BLaER1 (cell line): ENCODE measurements around the gene ABCA6.
"Not testable (repeated sequence)": the region's sequence is repeated elsewhere in the genome, so short reads cannot be mapped to it uniquely, and the experiment has no call there.

Experiments used
- H3K27ac ChIP-seq: shearing (Covaris generic); formaldehyde crosslinking; 2 replicates; pipeline ENCODE4 v1.8.1; 2022
- H3K27me3 ChIP-seq: shearing (Covaris generic); formaldehyde crosslinking; 2 replicates; pipeline ENCODE4 v1.8.1; 2022
- H3K36me3 ChIP-seq: shearing (Covaris generic); formaldehyde crosslinking; 2 replicates; pipeline ENCODE4 v1.8.1; 2022
- H3K4me1 ChIP-seq: shearing (Covaris generic); formaldehyde crosslinking; 2 replicates; pipeline ENCODE4 v1.8.1; 2022
- H3K4me2 ChIP-seq: shearing (Covaris generic); formaldehyde crosslinking; 2 replicates; pipeline ENCODE4 v1.8.1; 2022
- H3K4me3 ChIP-seq: shearing (Covaris generic); formaldehyde crosslinking; 2 replicates; pipeline ENCODE4 v1.8.1; 2022
- H3K9ac ChIP-seq: shearing (Covaris generic); formaldehyde crosslinking; 2 replicates; pipeline ENCODE4 v1.8.1; 2022
- H3K9me3 ChIP-seq: shearing (Covaris generic); formaldehyde crosslinking; 2 replicates; pipeline ENCODE4 v1.8.1; 2022
- H4K20me1 ChIP-seq: shearing (Covaris generic); formaldehyde crosslinking; 2 replicates; pipeline ENCODE4 v1.8.1; 2022
- Cebpa-rat ChIP-seq: shearing (Covaris generic); IDR thresholded peaks from 2 replicates; pipeline ENCODE4 v1.8.1; 2022

Gene ABCA6

DNA sequence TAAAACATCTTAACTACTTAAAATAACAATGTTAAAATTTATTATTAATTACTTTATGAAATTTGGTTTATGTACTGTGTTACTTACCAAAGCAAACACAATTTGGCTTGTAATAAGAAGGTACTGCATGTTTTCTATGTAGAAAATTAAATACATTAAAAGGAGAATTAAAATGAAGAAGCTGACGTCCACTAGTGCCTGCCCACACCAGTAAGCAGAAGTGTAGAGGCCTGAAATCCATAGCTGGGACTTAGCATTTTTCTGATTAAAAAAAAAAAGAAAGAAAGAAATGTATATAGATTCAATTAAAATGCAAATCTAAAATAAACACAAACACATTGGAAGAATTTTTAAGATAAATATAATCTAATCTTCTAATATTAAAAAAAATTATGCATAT lies 45.2 kb downstream of the ABCA6 start:
- no peaks in the 10 kb centered on the region for H3K36me3 ChIP-seq
- no peaks in the 10 kb centered on the region for H3K4me1 ChIP-seq
- H3K27me3 ChIP-seq = no peaks in the 10 kb centered on the region
- H3K4me3 ChIP-seq = no peak overlapping the region
- no peaks in the 10 kb centered on the region for H3K9me3 ChIP-seq
- H3K4me2 ChIP-seq = no peak overlapping the region
- H3K27ac ChIP-seq = no peak overlapping the region
- no peaks in the 10 kb centered on the region for H4K20me1 ChIP-seq
- no peak overlapping the region for H3K9ac ChIP-seq
- no peak for TF ChIP-seq Cebpa-rat

DNA sequence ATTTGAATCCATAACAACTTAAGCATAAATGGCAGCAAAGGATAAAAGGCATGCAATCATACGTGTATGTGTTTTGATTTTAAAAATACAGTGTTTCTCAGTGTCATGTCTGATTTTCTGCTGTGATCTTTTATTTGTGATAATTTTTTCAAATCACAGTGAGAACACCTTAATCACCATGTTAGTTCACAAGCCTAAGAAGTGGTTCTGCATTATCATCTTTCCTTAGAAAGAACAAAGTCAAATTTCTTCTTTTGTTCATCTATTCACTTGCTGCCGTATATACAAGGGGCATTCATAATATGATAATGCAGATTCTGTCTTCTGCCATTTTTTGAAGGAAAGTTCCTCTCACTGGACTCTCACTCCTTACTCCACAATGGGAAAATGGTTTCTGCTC lies 47.7 kb downstream of the ABCA6 start:
- Histone ChIP-seq H3K36me3 (no peaks in the 10 kb centered on the region), H3K9ac (no peak overlapping the region), H4K20me1 (no peaks in the 10 kb centered on the region), H3K27ac (no peak overlapping the region), H3K4me3 (no peak overlapping the region), H3K27me3 (no peaks in the 10 kb centered on the region), H3K9me3 (no peaks in the 10 kb centered on the region), H3K4me1 (no peaks in the 10 kb centered on the region), H3K4me2 (no peak overlapping the region)
- no peak for TF ChIP-seq Cebpa-rat

DNA sequence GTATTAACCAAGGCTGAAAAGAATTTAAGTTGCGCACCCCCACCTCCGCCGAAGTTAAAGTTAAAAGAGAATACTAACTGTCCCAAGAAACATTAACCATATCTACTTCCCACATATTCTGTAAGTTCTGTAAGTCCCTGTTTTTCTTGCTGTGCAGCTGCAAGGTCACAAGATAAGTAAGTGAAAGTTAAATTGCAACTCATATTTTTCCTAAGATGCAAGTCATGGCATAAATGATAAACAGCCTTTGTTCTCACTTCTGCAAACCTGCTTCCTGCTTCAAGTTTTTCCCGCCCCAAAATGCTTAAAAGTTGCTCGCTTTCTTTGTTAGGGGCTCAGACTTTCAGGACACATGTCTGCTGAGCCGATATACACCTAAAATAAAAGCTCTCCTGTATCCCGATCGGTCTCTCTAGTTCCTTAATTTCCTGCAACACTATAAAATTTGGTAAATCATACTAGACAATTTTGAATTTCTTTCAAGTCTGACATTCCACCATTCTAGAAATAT lies 48.4 kb downstream of the ABCA6 start:
- Histone ChIP-seq H3K27ac (no peak overlapping the region), H4K20me1 (no peaks in the 10 kb centered on the region), H3K4me1 (no peaks in the 10 kb centered on the region), H3K27me3 (no peaks in the 10 kb centered on the region), H3K36me3 (no peaks in the 10 kb centered on the region), H3K4me2 (peak overlapping the region; percentile 31; the same call in 1 of the 2 replicates), H3K9ac (no peak overlapping the region), H3K4me3 (no peak overlapping the region), H3K9me3 (no peaks in the 10 kb centered on the region)
- TF ChIP-seq Cebpa-rat = no peak

DNA sequence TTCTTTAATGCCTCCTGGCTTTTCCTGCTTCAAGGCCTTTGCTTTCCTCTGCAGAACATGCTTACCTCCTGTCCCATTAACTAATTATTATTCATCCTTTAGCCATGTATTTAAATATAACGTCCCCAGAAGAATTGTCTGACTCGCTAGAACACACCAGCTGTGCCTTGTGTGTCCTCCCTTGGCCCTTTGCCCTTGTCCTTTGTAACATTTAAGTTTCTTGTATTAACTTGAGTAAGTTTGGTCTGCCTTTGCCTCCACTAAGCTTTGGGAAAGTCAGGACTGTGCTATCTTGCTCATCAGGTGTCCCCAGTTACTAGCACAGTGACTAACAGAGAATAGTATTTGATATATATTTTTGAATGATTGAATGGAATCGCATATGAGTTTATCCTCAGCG lies 51.3 kb downstream of the ABCA6 start:
- Histone ChIP-seq H3K27me3 (no peaks in the 10 kb centered on the region), H3K9ac (no peak overlapping the region), H3K4me2 (no peak overlapping the region), H3K4me3 (no peak overlapping the region), H3K9me3 (no peaks in the 10 kb centered on the region), H3K36me3 (no peaks in the 10 kb centered on the region), H4K20me1 (no peaks in the 10 kb centered on the region), H3K4me1 (no peaks in the 10 kb centered on the region), H3K27ac (no peak overlapping the region)
- no peak for TF ChIP-seq Cebpa-rat

DNA sequence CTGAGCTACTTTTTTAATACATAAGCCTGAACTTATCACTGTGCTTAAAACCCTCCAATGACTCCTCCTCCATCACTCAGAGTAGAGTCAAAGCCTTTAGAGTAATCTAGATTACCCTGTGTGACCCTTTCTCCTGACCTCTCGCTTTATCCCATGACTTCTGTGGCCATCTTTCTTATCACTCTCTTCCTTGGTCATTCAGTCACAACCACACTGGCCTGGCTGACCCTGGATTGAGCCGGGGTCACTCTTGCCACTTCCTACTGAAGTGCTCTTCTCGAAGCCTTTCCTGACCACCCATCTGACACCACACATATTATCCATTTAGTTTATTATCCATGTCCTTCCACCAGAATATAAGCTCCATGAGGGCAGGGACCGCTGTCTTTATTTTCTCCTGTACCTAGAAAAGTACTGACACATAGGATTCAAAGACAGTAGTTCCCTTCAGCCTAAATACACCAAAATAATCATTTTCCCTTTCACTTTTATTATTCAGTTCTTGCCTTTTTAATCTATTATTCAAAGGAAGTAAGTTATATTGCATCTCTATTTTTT lies 53.0 kb downstream of the ABCA6 start:
- Histone ChIP-seq H3K27me3 (no peaks in the 10 kb centered on the region), H3K9ac (no peak overlapping the region), H3K9me3 (no peaks in the 10 kb centered on the region), H3K4me1 (no peaks in the 10 kb centered on the region), H4K20me1 (no peaks in the 10 kb centered on the region), H3K4me2 (no peak overlapping the region), H3K4me3 (no peak overlapping the region), H3K27ac (no peak overlapping the region), H3K36me3 (no peaks in the 10 kb centered on the region)
- TF ChIP-seq Cebpa-rat = no peak

DNA sequence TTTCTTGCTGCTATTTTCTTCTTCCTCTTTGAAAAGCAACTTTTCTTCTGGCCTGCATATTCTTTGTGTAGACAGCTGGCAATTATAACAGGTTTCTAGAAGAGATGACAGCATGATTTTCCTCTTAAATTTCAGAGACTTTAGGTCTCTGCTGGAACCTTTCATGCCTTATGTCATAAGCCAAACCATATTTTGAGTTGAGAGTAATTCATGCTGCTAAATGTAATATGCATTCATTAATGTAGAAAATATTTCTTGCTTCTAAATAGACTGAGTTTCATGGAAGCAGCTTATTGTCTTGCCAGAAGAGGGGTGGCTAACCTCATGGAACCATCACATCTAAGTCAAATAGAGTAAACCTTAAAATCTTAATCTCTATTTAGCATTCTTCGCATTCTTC lies 55.1 kb downstream of the ABCA6 start:
- Histone ChIP-seq H3K27ac (no peak overlapping the region), H3K4me3 (no peak overlapping the region), H3K4me1 (no peaks in the 10 kb centered on the region), H4K20me1 (no peaks in the 10 kb centered on the region), H3K4me2 (no peak overlapping the region), H3K9me3 (peaks cover 15% of the 10 kb centered on the region), H3K9ac (no peak overlapping the region), H3K27me3 (no peaks in the 10 kb centered on the region), H3K36me3 (no peaks in the 10 kb centered on the region)
- TF ChIP-seq Cebpa-rat = no peak

DNA sequence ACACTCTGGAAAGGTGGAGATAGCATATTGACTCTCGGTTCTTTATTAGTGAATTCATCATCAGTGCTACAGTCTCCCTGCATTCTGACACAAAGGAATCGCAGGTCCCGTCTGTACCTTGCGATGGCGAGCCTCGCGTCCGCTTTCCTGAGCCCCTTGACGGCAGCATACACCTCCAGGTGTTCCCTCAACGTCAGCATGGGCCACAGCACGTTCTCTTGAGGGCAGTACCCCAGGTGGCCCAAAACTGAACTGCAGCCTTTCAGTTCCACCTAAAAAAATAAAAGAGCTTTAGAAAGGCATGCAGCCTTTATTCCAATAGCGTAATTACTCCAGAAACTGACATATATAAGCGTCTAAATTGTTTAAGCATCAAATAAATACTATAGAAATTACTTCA lies 56.8 kb downstream of the ABCA6 start:
- Histone ChIP-seq H3K27me3 (no peaks in the 10 kb centered on the region), H3K27ac (no peak overlapping the region), H3K9ac (no peak overlapping the region), H3K36me3 (no peaks in the 10 kb centered on the region), H3K4me3 (no peak overlapping the region), H3K9me3 (peaks cover 15% of the 10 kb centered on the region), H3K4me1 (no peaks in the 10 kb centered on the region), H4K20me1 (no peaks in the 10 kb centered on the region), H3K4me2 (no peak overlapping the region)
- no peak for TF ChIP-seq Cebpa-rat

DNA sequence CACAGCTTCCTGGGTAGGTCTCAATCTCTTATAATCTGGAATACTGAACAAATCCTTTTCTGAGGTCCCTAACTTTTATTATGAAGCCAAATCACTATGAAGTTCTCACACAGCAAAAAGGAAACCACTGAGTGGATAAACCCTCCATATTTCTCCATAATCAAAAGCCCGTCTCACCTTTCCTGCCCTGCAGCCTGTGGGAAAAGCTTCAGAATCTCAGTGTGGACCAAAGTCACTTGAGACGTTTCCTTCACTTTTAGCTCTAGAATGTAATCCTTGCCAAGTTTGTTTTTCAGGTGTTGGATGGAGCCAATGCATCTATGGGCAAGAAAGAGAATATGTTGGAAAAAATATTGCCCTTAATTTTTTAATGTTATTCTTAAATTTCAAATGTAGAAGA lies 59.0 kb downstream of the ABCA6 start:
- Histone ChIP-seq H3K36me3 (no peaks in the 10 kb centered on the region), H3K4me1 (no peaks in the 10 kb centered on the region), H3K27ac (no peak overlapping the region), H3K4me3 (no peak overlapping the region), H3K27me3 (no peaks in the 10 kb centered on the region), H3K4me2 (no peak overlapping the region), H3K9ac (no peak overlapping the region), H4K20me1 (no peaks in the 10 kb centered on the region), H3K9me3 (peaks cover 15% of the 10 kb centered on the region)
- no peak for TF ChIP-seq Cebpa-rat

DNA sequence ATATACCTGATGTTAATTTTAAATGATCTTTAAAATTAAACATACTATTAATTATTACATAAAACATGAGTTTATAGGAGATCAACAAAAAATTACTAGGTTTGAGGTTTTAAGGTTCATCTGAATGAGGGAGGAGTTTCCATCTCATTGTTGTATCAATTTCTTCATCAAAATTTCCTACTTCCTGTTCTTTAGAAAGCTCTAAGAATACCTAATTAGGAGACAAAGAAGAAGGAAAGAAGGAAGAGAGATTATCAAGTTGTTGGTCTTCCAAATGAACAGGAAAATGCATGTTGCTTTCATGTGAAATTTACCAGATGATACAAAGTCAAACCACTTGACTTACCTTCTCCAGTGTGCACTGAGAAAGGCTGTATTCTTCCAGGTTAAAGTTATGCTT lies 62.8 kb downstream of the ABCA6 start:
- Histone ChIP-seq H3K4me1 (no peaks in the 10 kb centered on the region), H3K9ac (no peak overlapping the region), H3K27ac (no peak overlapping the region), H3K27me3 (no peaks in the 10 kb centered on the region), H3K36me3 (no peaks in the 10 kb centered on the region), H4K20me1 (no peaks in the 10 kb centered on the region), H3K4me3 (no peak overlapping the region), H3K9me3 (peaks cover 15% of the 10 kb centered on the region), H3K4me2 (no peak overlapping the region)
- TF ChIP-seq Cebpa-rat = no peak

DNA sequence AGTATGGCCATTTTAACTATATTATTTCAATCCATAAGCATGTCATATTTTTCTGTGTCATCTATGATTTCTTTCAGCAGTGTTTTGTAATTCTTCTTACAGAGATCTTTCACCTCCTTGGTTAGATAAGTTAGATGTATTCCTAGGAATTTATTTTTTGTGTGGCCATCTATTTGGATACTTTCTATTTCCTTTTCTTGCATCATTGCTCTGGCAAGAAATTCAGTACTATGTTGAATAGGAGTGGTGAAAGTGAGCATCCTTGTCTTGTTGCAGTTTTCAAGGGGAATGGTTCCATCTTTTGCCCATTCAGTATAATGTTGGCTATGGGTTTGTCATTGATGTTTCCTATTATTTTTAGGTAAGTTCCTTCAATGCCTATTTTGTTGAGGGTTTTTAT lies 65.9 kb downstream of the ABCA6 start:
- Histone ChIP-seq H3K9ac (no peak overlapping the region), H3K4me3 (no peak overlapping the region), H4K20me1 (no peaks in the 10 kb centered on the region), H3K27me3 (no peaks in the 10 kb centered on the region), H3K4me2 (no peak overlapping the region), H3K4me1 (peaks cover 5% of the 10 kb centered on the region), H3K9me3 (no peaks in the 10 kb centered on the region), H3K36me3 (no peaks in the 10 kb centered on the region), H3K27ac (no peak overlapping the region)
- no peak for TF ChIP-seq Cebpa-rat

DNA sequence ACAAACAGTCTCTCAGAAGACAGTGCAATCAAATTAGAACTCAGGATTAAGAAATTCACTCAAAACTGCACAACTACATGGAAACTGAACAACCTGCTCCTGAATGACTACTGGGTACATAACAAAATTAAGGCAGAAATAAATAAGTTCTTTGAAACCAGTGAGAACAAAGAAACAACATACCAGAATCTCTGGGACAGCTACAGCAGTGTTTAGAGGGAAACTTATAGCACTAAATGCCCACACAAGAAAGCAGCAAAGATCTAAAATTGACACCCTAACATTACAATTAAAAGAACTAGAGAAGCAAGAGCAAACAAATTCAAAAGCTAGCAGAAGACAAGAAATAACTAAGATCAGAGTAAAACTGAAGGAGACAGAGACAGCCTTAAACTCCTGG lies 68.3 kb downstream of the ABCA6 start:
- H3K27me3 ChIP-seq, H3K4me3 ChIP-seq, H3K9ac ChIP-seq, H4K20me1 ChIP-seq, H3K27ac ChIP-seq, H3K4me2 ChIP-seq, H3K36me3 ChIP-seq, H3K9me3 ChIP-seq: not testable (repeated sequence)
- peaks cover 17% of the 10 kb centered on the region for H3K4me1 ChIP-seq

DNA sequence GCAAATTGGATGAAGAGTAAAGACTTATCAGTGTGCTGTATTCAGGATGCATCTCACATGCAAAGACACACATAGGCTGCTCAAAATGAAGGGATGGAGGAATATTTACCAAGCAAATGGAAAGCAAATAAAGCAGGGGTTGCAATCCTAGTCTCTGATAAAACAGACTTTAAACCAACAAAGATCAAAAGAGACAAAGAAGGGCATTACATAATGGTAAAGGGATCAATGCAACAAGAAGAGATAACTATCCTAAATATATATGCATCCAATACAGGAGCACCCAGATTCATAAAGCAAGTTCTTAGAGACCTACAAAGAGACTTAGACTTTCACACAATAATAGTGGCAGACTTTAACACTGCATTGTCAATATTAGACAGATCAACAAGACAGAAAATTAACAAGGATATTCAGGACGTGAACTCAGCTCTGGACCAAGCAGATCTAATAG lies 68.9 kb downstream of the ABCA6 start:
- H3K27ac ChIP-seq, H3K27me3 ChIP-seq, H3K9me3 ChIP-seq, H3K4me2 ChIP-seq, H4K20me1 ChIP-seq, H3K4me3 ChIP-seq, H3K36me3 ChIP-seq, H3K9ac ChIP-seq: not testable (repeated sequence)
- H3K4me1 ChIP-seq = peaks cover 22% of the 10 kb centered on the region

DNA sequence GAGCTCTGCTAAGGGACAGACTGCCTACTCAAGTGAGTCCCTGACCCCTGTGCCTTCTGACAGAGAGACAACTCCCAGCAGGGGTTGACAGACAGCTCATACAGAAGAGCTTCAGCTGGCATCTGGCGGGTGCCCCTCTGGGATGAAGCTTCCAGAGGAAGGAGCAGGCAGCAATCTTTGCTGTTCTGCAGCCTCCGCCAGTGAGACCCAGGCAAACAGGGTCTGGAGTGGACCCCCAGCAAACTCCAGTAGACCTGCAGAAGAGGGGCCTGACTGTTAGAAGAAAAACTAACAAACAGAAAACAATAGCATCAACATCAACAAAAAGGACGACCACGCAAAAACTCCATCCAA lies 70.5 kb downstream of the ABCA6 start:
- H4K20me1 ChIP-seq, H3K4me3 ChIP-seq, H3K9ac ChIP-seq, H3K27ac ChIP-seq, H3K27me3 ChIP-seq, H3K36me3 ChIP-seq, H3K9me3 ChIP-seq: not testable (repeated sequence)
- Histone ChIP-seq H3K4me2 (peak overlapping the region; percentile 43), H3K4me1 (peaks cover 32% of the 10 kb centered on the region)

DNA sequence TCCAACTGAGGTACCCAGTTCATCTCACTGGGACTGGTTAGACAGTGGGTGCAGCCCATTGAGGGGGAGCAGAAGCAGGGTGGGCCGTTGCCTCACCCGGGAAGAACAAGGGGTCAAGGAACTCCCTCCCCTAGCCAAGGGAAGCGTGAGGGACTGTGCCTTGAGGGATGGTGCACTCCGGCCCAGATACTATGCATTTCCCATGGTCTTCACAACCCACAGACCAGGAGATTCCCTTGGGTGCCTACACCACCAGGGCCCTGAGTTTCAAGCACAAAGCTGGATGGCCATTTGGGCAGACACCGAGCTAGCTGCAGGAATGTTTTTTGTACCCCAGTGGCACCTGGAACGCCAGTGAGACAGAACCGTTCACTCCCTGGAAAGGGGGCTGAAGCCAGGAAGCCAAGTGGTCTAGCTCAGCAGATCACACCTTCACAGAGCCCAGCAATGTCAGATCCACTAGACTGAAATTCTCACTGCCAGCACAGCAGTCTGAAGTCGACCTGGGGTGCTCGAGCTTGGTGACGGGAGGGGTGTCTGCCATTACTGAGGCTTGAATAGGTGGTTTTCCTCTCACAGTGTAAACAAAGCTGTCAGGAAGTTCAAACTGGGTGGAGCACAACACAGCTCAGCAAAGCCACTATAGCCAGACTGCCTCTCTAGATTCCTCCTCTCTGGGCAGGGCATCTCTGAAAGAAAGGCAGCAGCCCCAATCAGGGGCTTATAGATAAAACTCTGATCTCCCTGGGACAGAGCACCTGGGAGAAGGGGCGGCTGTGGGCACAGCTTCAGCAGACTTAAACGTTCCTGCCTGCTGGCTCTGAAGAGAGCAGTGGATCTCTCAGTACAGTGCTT lies 71.1 kb downstream of the ABCA6 start:
- peak overlapping the region; percentile 43 for H3K4me2 ChIP-seq
- not testable (repeated sequence) for H3K27ac ChIP-seq, H3K9ac ChIP-seq, H3K27me3 ChIP-seq, H4K20me1 ChIP-seq, H3K36me3 ChIP-seq, H3K9me3 ChIP-seq, H3K4me3 ChIP-seq
- peaks cover 32% of the 10 kb centered on the region for H3K4me1 ChIP-seq
